Measurements from ENCODE around the gene PDXK.

- no peak for TF ChIP-seq CTCF (conservative IDR thresholded peaks at IDR 0.05; ENCODE audit: low read depth, low read length)
- no peak for TF ChIP-seq EZH2 (IDR thresholded peaks at IDR 0.05; ENCODE audit: borderline replicate concordance, low read depth, low read length, poor library complexity, severe bottlenecking)
Observed at GRCh38 chr21:43752758-43753438, 34.0 kb downstream of the PDXK start.

All from A673 (cell line).